Measurements from ENCODE around the gene PIK3C2G. TPM values are rescaled to one million over a fixed set of nuclear protein-coding genes. Genes with fewer than 3 reads are reported as not detected.

The PIK3C2G gene
- total RNA-seq, 1 experiment from 2014 or later = not detected

GRCh38 chr12:18432206-18432605 is 170.9 kb downstream of the PIK3C2G start:
- no peak overlapping the region for H4K5ac ChIP-seq (ENCODE audit: insufficient read length, low read depth, low read length)
- no peak overlapping the region for H3K27ac ChIP-seq (ENCODE audit: insufficient read length, low read depth, low read length)
- no peak overlapping the region for H4K91ac ChIP-seq (ENCODE audit: insufficient read length, low read depth, low read length)
- no peak overlapping the region for H3K27ac Mint-ChIP-seq
- H3K14ac ChIP-seq (ENCODE audit: insufficient read depth, low read length) = no peak overlapping the region
- no peak overlapping the region for H3K56ac ChIP-seq (ENCODE audit: insufficient read length, low read depth, low read length)
- no peak overlapping the region for H2BK15ac ChIP-seq (ENCODE audit: low read depth, low read length)
- no peak overlapping the region for H3T11ph ChIP-seq (ENCODE audit: low read length)
- no peaks in the 10 kb centered on the region for H3K27me3 Mint-ChIP-seq (ENCODE audit: low read depth)
- no peaks in the 10 kb centered on the region for H3K4me1 ChIP-seq (ENCODE audit: insufficient read depth, low read length)
- H3K4me1 Mint-ChIP-seq = peaks cover 16 to 24% of the 10 kb centered on the region in 2 experiments
- no peak overlapping the region for H3K4me2 ChIP-seq (ENCODE audit: insufficient read depth, insufficient read length, low read length)
- TF ChIP-seq CTCF (conservative IDR thresholded peaks at IDR 0.05) = no peak
- no peak overlapping the region for H3K18ac ChIP-seq (ENCODE audit: insufficient read length, low read depth, low read length)
- H3K4me3 Mint-ChIP-seq = no peak overlapping the region
- H3K23ac ChIP-seq (ENCODE audit: insufficient read length, low read depth, low read length) = no peak overlapping the region
- no peaks in the 10 kb centered on the region for H3K27me3 ChIP-seq (ENCODE audit: insufficient read depth, low read length)
- no peaks in the 10 kb centered on the region for H3K79me2 ChIP-seq (ENCODE audit: insufficient read depth, low read length)
- DNase-seq = no peak
- no peak overlapping the region for H2BK12ac ChIP-seq (ENCODE audit: insufficient read length, low read depth, low read length)
- H4K8ac ChIP-seq (replicated peaks; ENCODE audit: insufficient read length, low read depth, low read length) = no peak overlapping the region
- H4K20me1 ChIP-seq (ENCODE audit: control insufficient read depth, insufficient read depth, insufficient read length) = no peaks in the 10 kb centered on the region
- no peak overlapping the region for H2BK5ac ChIP-seq (ENCODE audit: insufficient read length, low read length)
- H3K9me3 Mint-ChIP-seq = no peaks in the 10 kb centered on the region
- H3K79me1 ChIP-seq (ENCODE audit: insufficient read depth, low read depth, low read length, poor library complexity, severe bottlenecking) = no peaks in the 10 kb centered on the region
- no peak overlapping the region for H2BK20ac ChIP-seq (ENCODE audit: low read depth, low read length, poor library complexity, severe bottlenecking)
- no peaks in the 10 kb centered on the region for H3K36me3 Mint-ChIP-seq (ENCODE audit: insufficient read depth in 1 of 3, low read depth in 3 of 3)
- no peaks in the 10 kb centered on the region for H3K9me3 ChIP-seq (ENCODE audit: control insufficient read depth, low read depth, low read length)
- H2AFZ ChIP-seq (ENCODE audit: low read length) = no peak overlapping the region
- no peak overlapping the region for H2AK5ac ChIP-seq (ENCODE audit: insufficient read length, low read length)
- H3K4ac ChIP-seq (ENCODE audit: low read depth, low read length) = no peak overlapping the region
- H2BK120ac ChIP-seq (ENCODE audit: low read depth, low read length, poor library complexity, severe bottlenecking) = no peak overlapping the region
- H3K9ac ChIP-seq (ENCODE audit: extremely low read depth, insufficient read length, low read length) = no peak overlapping the region
- H3K23me2 ChIP-seq (ENCODE audit: insufficient read length, low read depth, low read length, poor library complexity, severe bottlenecking) = no peaks in the 10 kb centered on the region
